GM11168 (cell line): ENCODE results near the gene PPP2R5D.

Experiments used
- in situ Hi-C: fragments of 300-500 bp; cut with MboI; formaldehyde crosslinking; loops from one replicate; pipeline ENCODE4 v1.12.0; 2022; ENCODE audit warnings: low sequenced_read_pairs; ENCODE audit not compliant: unreplicated experiment

The PPP2R5D gene

DNA sequence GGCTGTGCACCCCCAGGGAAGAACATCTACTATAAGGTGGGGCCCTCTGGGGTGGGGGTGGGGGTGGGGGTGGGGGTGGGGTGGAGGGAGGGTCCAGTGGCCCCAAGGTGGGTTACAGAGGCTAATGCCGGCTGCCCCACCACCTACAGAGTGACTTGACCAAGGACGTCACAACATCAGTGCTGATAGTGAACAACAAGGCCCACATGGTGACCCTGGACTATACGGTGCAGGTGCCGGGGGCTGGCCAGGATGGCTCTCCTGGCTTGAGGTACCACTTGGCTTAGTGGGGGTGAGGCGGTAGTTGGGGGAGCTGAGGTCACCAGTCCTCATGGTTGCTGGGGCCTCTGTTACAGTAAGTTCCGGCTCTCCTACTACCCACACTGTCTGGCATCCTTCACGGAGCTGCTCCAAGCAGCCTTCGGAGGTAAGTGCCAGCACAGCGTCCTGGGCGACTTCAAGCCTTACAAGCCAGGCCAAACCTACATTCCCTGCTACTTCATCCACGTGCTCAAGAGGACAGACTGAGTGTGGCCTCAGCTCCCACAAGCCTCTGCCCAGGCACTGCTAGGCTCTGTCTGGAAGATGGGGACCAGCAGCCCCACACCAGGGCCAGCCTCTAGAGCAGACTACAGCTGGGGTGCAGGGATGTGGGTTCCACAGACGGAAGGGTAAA is 21.1 kb upstream of the PPP2R5D start:
- in situ Hi-C loops = no loop called here

GRCh38 chr6:42963855-42964605 is 20.3 kb upstream of the PPP2R5D start:
- in situ Hi-C loops = no loop called here

DNA sequence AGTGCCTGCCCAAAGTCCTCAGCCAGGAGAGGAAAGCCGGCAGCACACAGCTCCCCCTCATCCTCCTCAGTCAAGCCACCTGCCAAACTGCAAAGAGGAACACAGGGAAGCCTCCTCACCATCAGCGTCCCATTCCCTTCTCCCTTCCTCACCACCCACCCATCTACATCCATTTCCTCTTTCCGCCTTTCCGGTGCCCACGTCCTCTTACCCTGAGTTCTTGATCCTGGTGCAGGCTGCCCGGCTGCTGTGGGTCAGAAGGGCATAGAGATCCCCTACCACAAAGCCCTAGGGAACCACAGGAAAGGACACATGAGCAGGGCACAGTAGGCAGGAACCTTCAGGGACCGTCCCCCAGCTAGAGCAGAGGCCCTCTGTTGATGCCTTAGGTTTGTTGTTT is 17.8 kb upstream of the PPP2R5D start:
- in situ Hi-C loops = loop anchor here (5.0 kb wide), 1 partner anchor 34 kb away; no protein-coding TSS in a partner anchor

DNA sequence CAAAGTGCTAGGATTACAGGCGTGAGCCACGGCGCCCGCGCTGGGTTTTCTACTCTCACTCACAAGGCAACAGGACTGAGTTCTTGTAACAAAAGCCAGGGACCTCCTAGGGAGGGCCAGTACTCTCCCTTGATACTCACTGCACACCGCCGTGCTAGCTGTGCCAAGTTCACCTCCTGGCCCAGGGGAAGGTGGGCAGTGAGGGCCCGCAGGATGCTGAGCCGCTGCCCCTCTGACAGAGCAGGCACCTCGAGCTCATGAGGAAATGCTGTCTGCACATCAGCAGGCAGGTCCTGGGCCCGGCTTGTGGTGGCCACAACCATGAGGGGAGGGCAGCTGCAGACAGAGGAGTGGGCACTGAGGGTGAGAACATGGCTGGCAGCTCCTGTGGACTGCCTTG is 17.1 kb upstream of the PPP2R5D start:
- in situ Hi-C loops = loop anchor here (5.0 kb wide), 1 partner anchor 35 kb away; no protein-coding TSS in a partner anchor

DNA sequence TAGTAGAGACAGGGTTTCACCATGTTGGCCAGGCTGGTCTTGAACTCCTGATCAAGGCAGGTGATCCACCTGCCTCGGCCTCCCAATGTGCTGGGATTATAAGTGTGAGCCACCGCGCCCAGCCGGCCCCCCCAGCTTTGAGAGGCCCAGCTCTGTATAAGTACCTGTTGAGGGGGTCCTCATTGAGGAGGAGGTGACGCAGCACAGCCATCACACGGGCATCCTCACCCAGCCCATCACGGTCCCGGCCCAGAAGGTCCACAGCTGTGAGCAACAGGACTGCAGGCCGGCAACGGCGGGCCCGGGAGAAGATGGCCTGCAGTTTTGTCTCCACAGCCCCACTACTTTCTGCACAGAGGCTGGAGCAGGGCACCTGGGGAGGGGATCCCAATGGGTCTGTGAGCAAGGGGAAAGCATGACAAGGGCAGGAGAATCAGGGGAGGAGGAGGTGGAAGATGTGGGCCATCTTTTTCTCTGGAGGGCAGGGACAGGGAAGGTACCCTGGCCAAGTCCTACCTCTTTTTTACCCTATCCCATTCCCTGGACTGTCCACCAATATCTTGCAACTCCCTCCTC is 16.2 kb upstream of the PPP2R5D start:
- in situ Hi-C loops = loop anchor here (5.0 kb wide), 1 partner anchor 36 kb away; no protein-coding TSS in a partner anchor

GRCh38 chr6:42968783-42969182 is 15.6 kb upstream of the PPP2R5D start:
- in situ Hi-C loops = loop anchor here (5.0 kb wide), 1 partner anchor 36 kb away; no protein-coding TSS in a partner anchor

GRCh38 chr6:42969431-42969830 is 14.9 kb upstream of the PPP2R5D start:
- in situ Hi-C loops = loop anchor here (5.0 kb wide), 1 partner anchor 37 kb away; no protein-coding TSS in a partner anchor

- in situ Hi-C loops = loop anchor here (5.0 kb wide), 1 partner anchor 38 kb away; no protein-coding TSS in a partner anchor
These were observed 14.4 kb upstream of the PPP2R5D start for GRCh38 chr6:42969934-42970333.

DNA sequence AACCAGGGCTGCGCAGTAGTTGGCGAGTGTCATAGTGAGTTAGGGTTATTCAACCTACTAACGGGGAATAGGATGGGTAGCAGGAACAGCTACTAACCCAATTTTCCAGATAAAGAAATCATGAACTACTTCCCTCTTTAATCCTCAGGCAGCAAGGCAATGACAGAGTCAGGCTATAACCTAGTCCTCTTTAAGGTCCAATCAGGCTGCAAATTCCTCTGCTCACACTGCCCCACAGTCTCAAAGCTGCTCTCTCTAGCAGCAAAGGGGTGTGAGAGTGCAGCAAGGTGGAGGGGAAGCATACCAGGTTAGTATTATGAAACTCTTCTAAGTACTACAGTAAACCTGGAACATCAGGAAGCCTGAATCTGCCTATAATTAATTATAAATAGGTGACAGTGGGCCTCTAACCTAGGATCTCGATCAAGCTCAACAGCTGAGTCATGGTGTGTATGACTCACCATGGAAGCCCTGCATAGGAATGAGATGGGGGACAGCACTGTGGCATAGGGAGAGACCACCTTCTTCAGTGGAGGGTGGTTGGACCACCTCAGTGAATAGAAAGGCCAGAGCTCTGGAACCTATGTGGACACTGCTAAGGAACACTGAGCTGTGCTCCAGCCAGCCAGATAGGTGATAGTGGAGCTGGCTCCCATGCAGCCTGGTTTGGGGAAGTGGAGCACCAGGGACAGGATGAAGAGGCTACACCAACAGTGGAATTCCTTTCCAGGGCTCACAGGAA is 13.3 kb upstream of the PPP2R5D start:
- in situ Hi-C loops = no loop called here

DNA sequence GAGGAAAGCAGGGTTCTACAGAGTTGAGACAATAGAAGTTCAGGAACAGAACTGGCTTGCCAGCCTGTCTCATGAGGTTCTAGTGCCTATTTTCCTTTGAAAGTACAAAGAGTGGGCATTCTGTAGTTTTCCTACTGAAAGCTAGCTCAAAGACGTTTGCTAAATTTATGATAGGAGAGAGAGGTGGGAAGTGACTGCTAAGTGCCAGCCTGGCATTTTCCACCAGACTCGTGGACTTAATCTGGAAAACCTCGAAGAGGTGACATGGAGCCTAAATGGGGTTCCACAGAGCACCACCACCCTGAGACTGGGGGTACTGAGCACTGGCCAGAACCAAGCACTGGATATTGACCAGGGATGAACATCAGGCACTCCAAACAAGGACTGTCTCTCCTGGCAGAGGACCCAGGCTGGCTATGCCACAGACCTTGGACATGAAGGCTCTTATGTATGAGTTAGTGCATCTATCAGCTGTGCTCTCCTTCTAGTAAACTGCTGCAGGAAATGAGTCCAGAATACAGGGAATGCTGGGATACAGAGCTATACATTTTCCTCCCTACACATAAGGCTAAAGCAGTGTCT is 12.5 kb upstream of the PPP2R5D start:
- in situ Hi-C loops = no loop called here

GRCh38 chr6:42973926-42974325 is 10.4 kb upstream of the PPP2R5D start:
- in situ Hi-C loops = no loop called here

GRCh38 chr6:42974919-42975505 is 9.4 kb upstream of the PPP2R5D start:
- in situ Hi-C loops = no loop called here

DNA sequence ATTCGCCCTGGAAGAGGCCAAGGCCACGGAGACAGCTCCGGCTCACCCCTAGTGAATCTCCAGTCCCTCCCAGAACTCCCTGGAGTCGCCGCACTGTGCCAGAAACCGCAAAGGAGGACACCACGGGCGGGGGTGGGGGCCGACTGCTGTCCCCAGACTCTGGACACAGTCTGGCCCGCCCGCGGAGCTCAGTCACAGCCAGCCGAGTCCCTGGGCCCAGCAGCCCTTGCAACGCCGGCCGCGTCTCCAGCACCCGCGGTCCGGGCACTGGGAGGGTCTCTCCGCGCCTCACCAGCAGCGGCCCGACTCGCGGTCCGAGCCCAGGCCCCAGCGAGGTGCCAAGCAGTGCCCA is 5.9 kb upstream of the PPP2R5D start:
- in situ Hi-C loops = no loop called here

GRCh38 chr6:42978839-42979522 is 5.4 kb upstream of the PPP2R5D start, which contains the start of gene PEX6:
Gene PEX6, minus strand, starts transcription at chr6:42979181. Its CDS starts 31 bp downstream, at chr6:42979150.
- in situ Hi-C loops = no loop called here

DNA sequence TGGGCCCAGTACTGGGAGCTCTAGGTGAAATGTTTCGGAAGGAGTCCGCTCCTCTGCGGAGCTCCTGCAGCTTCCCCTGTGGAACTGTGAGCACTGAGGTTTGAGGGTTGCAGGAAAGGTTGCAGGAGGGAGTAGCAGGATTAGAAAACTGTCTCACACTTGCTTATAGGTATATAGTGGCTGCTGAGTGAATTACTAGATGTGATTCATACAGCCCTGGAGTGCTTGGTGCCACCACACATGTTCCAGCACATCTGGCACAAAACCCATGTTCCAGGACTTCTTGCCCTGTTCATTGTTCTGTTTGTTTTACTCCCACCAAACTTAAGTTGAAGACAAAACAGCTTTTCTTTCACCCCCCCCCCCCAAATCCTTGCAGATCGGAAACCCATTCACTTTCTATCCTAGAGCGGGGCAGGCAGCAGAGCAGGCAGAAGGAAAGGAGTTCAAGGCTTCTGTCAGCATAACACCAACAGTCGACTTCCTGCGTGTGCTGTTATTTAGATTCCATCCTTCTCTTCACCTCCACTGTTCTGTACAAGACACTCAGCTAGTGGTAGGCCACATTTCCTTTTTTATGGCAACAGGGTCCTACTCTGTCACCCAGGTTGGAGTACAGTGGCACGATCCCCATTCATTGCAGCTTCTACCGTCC is 4.7 kb upstream of the PPP2R5D start:
- in situ Hi-C loops = no loop called here

GRCh38 chr6:42981836-42982235 is 2.5 kb upstream of the PPP2R5D start:
- in situ Hi-C loops = no loop called here

GRCh38 chr6:42984924-42985475 is 630 bp downstream of the PPP2R5D start:
- in situ Hi-C loops = no loop called here
